HCT116 (cell line): ENCODE results near the gene GDPD2.

ENCODE experiments used
- EZH2 ChIP-seq: fragments of 200-600 bp; sonication (generic); IDR thresholded peaks from 2 replicates; pipeline ENCODE4 v1.6.1; 2017; ENCODE audit warnings: antibody characterized with exemption, mixed run types
- POLR2AphosphoS5 ChIP-seq: IDR thresholded peaks from 2 replicates; pipeline ENCODE4 v1.6.1; 2011; ENCODE audit warnings: mild to moderate bottlenecking, low read depth, low read length, moderate library complexity
- TF ChIP-seq, protein P1 (sequence below), 3 experiments: fragments of 200-600 bp in 1 of 3; sonication (generic) in 1 of 3; IDR thresholded peaks in 2 of 3; conservative IDR thresholded peaks in 1 of 3; 2 replicates each; pipeline ENCODE4 v1.5.1; 2012 to 2017; ENCODE audit warnings: low read depth in 2 of 3, low read length in 2 of 3, antibody characterized with exemption in 1 of 3, borderline replicate concordance in 1 of 3, control low read depth in 1 of 3, mild to moderate bottlenecking in 1 of 3, mixed read lengths in 1 of 3, mixed run types in 1 of 3, moderate library complexity in 1 of 3; ENCODE audit not compliant: insufficient read depth in 1 of 3

DNA sequence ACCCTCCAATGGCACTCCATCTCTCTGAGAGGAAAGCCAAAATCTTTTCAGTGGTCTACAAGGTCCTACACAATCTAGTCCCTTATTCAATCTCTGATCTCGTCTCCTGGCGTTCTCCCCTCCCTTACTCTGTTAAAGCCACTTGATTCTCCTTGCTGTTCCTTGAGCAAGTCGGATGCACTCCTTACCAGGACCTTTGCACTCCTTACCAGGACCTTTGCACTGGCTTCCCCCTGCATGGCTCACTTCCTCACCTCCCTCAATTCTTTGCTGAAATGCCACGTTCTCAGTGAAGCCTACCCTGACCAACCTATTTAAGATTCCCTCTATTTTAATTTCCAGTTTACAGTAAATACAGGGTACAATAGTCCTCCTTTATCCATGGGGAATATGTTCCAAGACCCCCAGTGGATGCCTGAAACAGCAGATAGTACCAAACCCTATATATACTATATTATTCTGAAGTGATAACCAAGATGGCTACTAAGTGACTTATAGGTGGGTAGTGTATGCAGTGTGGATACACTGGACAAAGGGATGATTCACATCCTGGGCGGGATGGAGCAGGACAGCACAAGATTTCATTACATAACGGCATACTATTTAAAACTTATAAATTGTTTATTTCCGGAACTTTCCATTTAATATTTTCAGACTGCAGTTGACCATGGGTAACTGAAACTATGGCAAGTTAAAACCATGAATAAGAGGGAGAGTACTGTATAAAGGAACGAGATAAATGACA is 15.0 kb downstream of the GDPD2 start:
- TF ChIP-seq, protein P1, sequence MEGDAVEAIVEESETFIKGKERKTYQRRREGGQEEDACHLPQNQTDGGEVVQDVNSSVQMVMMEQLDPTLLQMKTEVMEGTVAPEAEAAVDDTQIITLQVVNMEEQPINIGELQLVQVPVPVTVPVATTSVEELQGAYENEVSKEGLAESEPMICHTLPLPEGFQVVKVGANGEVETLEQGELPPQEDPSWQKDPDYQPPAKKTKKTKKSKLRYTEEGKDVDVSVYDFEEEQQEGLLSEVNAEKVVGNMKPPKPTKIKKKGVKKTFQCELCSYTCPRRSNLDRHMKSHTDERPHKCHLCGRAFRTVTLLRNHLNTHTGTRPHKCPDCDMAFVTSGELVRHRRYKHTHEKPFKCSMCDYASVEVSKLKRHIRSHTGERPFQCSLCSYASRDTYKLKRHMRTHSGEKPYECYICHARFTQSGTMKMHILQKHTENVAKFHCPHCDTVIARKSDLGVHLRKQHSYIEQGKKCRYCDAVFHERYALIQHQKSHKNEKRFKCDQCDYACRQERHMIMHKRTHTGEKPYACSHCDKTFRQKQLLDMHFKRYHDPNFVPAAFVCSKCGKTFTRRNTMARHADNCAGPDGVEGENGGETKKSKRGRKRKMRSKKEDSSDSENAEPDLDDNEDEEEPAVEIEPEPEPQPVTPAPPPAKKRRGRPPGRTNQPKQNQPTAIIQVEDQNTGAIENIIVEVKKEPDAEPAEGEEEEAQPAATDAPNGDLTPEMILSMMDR (IDR thresholded peaks at IDR 0.05 in 2 of 3, conservative IDR thresholded peaks at IDR 0.05 in 1 of 3; ENCODE audit: borderline replicate concordance in 1 of 3, insufficient read depth in 1 of 3, low read depth in 2 of 3, low read length in 2 of 3) = no peak
- TF ChIP-seq POLR2AphosphoS5 = no peak
- no peak for TF ChIP-seq EZH2
